DND-41 (cell line): ENCODE results near the gene TK2.

ENCODE experiments used
- ATAC-seq: fragments of 200-7000 bp; cut with Tn5 transposase; 3 replicates; pipeline ENCODE4 v1.9.1; 2021; ENCODE audit warnings: low read depth; ENCODE audit not compliant: insufficient read depth
- DNase-seq: peaks from one replicate; pipeline ENCODE4 v3.0.0-alpha.2; 2020
- H2AFZ ChIP-seq: 2 replicates; pipeline ENCODE4 v1.6.0; 2012; ENCODE audit warnings: low read depth, low read length
- H3K27ac ChIP-seq: 2 replicates; pipeline ENCODE4 v1.5.1; 2012; ENCODE audit warnings: low read length, inconsistent platforms
- H3K27me3 ChIP-seq: fragments of 200-600 bp; sonication (generic); 2 replicates; pipeline ENCODE4 v1.6.0; 2012; ENCODE audit warnings: low read length, mild to moderate bottlenecking, inconsistent platforms; ENCODE audit not compliant: insufficient read depth, poor library complexity
- H3K36me3 ChIP-seq: 2 replicates; pipeline ENCODE4 v1.5.1; 2012; ENCODE audit warnings: low read length, inconsistent platforms; ENCODE audit not compliant: insufficient read depth
- H3K4me1 ChIP-seq: 2 replicates; pipeline ENCODE4 v1.5.1; 2012; ENCODE audit warnings: mild to moderate bottlenecking, low read length; ENCODE audit not compliant: insufficient read depth
- H3K4me2 ChIP-seq: 2 replicates; pipeline ENCODE4 v1.6.0; 2012; ENCODE audit warnings: mild to moderate bottlenecking, moderate library complexity, low read length, inconsistent platforms; ENCODE audit not compliant: insufficient read depth
- H3K4me3 ChIP-seq, 2 experiments: fragments of 200-600 bp in 1 of 2; shearing (Covaris generic) in 1 of 2; 2 replicates each; pipeline ENCODE4 v1.5.1; 2012 to 2016; ENCODE audit warnings: inconsistent platforms in 2 of 2, low read length in 2 of 2, mild to moderate bottlenecking in 2 of 2, low read depth in 1 of 2, moderate library complexity in 1 of 2
- H3K79me2 ChIP-seq: 2 replicates; pipeline ENCODE4 v1.6.0; 2012; ENCODE audit warnings: low read length, inconsistent platforms; ENCODE audit not compliant: insufficient read depth
- H3K9ac ChIP-seq: 2 replicates; pipeline ENCODE4 v1.6.0; 2012; ENCODE audit warnings: low read depth, mild to moderate bottlenecking, inconsistent platforms, low read length, moderate library complexity
- H3K9me3 ChIP-seq: 2 replicates; pipeline ENCODE4 v1.5.1; 2012; ENCODE audit warnings: low read length, moderate library complexity, mild to moderate bottlenecking, inconsistent platforms; ENCODE audit not compliant: insufficient read depth, severe bottlenecking
- H4K20me1 ChIP-seq: 2 replicates; pipeline ENCODE4 v1.6.0; 2012; ENCODE audit warnings: low read length; ENCODE audit not compliant: insufficient read depth
- EZH2 ChIP-seq: IDR thresholded peaks from 3 replicates; pipeline ENCODE4 v1.6.1; 2012; ENCODE audit warnings: borderline replicate concordance, low read depth, mild to moderate bottlenecking, moderate library complexity, low read length, inconsistent platforms; ENCODE audit not compliant: severe bottlenecking
- TF ChIP-seq, protein P1 (sequence below): IDR thresholded peaks from 2 replicates; pipeline ENCODE4 v1.5.1; 2012; ENCODE audit warnings: borderline replicate concordance, low read length, moderate library complexity, mild to moderate bottlenecking; ENCODE audit not compliant: poor library complexity, severe bottlenecking; ENCODE audit errors: extremely low read depth

The TK2 gene

DNA sequence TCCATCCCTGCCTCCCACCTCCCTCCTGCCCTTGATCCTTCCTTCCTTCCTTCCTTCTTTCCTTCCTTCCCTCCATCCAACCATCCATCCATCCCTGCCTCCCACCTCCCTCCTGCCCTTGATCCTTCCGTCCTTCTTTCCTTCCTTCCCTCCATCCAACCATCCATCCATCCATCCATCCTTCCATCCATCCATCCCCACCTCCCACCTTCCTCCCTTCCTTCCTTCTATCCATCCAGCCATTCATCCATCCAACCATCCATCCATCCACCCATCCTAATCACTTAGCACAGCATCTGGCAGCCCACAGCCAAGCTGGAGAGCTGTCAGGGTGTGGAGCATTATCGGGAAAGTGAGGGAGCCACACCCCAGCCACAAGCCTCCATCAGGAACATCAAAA, 54.5 kb downstream of the TK2 start:
- H3K4me3 ChIP-seq = no peak overlapping the region
- H3K27ac ChIP-seq = no peak overlapping the region
- DNase-seq = no peak
- no peaks in the 10 kb centered on the region for H3K79me2 ChIP-seq
- no peaks in the 10 kb centered on the region for H4K20me1 ChIP-seq
- no peak overlapping the region for H2AFZ ChIP-seq
- no peak overlapping the region for H3K9ac ChIP-seq
- TF ChIP-seq, protein P1, sequence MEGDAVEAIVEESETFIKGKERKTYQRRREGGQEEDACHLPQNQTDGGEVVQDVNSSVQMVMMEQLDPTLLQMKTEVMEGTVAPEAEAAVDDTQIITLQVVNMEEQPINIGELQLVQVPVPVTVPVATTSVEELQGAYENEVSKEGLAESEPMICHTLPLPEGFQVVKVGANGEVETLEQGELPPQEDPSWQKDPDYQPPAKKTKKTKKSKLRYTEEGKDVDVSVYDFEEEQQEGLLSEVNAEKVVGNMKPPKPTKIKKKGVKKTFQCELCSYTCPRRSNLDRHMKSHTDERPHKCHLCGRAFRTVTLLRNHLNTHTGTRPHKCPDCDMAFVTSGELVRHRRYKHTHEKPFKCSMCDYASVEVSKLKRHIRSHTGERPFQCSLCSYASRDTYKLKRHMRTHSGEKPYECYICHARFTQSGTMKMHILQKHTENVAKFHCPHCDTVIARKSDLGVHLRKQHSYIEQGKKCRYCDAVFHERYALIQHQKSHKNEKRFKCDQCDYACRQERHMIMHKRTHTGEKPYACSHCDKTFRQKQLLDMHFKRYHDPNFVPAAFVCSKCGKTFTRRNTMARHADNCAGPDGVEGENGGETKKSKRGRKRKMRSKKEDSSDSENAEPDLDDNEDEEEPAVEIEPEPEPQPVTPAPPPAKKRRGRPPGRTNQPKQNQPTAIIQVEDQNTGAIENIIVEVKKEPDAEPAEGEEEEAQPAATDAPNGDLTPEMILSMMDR = no peak
- no peak for TF ChIP-seq EZH2
- no peak overlapping the region for H3K4me2 ChIP-seq
- no peaks in the 10 kb centered on the region for H3K36me3 ChIP-seq
- no peaks in the 10 kb centered on the region for H3K4me1 ChIP-seq
- no peaks in the 10 kb centered on the region for H3K9me3 ChIP-seq
- no peak for ATAC-seq
- no peaks in the 10 kb centered on the region for H3K27me3 ChIP-seq

DNA sequence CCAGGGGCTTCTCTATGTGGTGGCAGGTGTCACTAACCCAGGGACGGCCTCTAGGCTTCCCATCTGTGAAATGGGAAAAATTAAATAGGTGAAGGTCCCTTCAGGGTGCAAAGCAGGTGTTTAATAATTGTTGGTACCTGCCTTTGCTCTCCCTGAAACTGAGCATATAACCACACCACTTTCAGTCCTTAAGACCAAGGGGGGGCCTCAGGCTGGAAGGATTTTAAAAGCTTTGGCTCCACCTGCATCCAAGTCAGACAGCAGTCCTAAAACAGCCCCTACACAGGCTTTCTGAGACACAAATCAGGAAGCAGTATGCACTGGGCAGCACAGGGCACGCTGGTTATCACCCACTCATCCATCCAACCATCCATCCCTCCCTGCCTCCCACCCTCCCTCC, 55.0 kb downstream of the TK2 start:
- no peak overlapping the region for H3K4me2 ChIP-seq
- H3K27ac ChIP-seq = no peak overlapping the region
- H3K4me3 ChIP-seq = no peak overlapping the region
- ATAC-seq = no peak
- H3K9ac ChIP-seq = no peak overlapping the region
- H3K79me2 ChIP-seq = no peaks in the 10 kb centered on the region
- H3K27me3 ChIP-seq = no peaks in the 10 kb centered on the region
- no peaks in the 10 kb centered on the region for H3K9me3 ChIP-seq
- no peak for TF ChIP-seq EZH2
- TF ChIP-seq, protein P1 = no peak
- H3K4me1 ChIP-seq = no peaks in the 10 kb centered on the region
- no peak overlapping the region for H2AFZ ChIP-seq
- no peak for DNase-seq
- H4K20me1 ChIP-seq = no peaks in the 10 kb centered on the region
- no peaks in the 10 kb centered on the region for H3K36me3 ChIP-seq

DNA sequence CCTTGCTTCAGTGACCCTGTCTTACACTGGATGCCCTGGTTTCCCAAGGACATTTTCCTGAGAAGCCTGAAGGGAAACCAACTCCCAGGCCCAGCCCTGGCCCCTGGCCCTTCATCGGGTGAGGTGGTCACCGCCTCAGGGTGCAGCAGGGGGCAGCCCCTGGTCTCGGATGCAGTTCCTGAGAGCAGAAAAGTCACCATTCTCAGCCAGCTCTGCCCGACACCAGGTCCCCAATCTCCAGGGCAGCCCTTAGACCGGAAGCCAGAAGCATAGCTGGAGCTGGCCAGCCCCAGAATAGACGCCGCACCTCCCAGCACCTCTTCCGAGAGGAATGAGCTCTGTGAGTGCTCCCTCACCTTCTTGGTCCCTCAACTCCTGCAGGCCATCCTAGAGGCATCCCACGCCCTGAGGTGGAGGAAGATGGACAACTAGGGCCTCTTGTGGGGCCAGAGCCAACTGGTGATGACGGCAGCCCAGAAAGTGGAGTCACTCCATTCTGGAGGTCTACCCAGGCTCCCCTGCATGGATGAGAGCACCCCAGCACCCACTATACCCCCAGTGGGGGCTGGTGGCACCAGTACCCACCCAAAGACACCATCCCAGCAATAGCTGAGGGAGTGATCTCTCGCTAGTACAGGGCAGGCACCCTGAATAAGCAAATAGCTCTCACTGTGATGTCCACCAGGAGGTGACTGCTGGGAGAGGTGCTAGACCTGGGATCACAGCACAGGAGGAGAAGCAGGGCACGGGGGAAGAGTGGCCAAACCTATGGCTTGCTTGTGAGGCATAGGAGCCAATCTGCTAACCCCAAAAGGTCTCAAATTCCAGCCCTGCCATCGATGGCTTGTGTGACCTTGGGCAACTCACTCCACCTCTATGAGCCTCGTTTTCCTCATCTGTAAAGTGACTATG, 56.2 kb downstream of the TK2 start:
- no peaks in the 10 kb centered on the region for H3K9me3 ChIP-seq
- no peaks in the 10 kb centered on the region for H4K20me1 ChIP-seq
- no peaks in the 10 kb centered on the region for H3K36me3 ChIP-seq
- no peak overlapping the region for H3K27ac ChIP-seq
- no peak for ATAC-seq
- H3K4me1 ChIP-seq = no peaks in the 10 kb centered on the region
- H3K4me3 ChIP-seq = no peak overlapping the region
- no peak for DNase-seq
- no peak overlapping the region for H3K9ac ChIP-seq
- H3K27me3 ChIP-seq = no peaks in the 10 kb centered on the region
- TF ChIP-seq, protein P1 = no peak
- TF ChIP-seq EZH2 = no peak
- no peaks in the 10 kb centered on the region for H3K79me2 ChIP-seq
- no peak overlapping the region for H2AFZ ChIP-seq
- H3K4me2 ChIP-seq = no peak overlapping the region
